ENCODE data around the gene FTO.

The FTO gene

DNA sequence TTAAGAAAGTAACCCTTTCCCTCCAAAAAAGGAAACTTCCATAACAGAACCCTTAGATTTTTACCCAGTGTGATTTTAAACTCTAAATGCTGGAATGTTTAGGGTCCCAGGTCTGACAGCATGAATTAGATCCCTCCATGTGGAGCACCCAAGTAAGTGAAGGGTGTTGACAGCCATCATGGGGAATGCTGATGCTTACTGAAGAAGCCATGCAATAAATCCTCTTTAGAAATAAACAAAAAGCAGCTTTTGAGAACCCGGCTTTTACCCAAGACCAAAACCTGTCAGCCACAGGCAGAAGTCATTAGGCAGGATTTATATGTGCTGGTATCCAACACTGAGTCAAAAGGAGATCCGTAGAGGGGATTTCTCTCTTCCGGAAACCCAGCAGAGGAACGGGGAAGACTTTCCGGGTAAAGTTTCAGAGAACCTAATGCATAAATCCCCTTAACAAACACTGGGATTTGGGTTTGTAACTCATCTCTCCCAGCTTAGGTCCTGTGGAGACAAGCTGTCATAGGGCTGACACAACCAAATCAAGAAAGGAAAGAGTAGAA is 295.1 kb downstream of the FTO start:
- TF ChIP-seq JUND (IDR thresholded peaks at IDR 0.05; ENCODE audit: low read depth), result no peak
- in situ Hi-C loops (cut with HindIII; ENCODE audit: low pct_unique_long_range_greater_than_20kb, low sequenced_read_pairs), result no loop called here
- DNase-seq (ENCODE audit: low read depth in 1 of 2, low spot score in 1 of 2), result no peak

DNA sequence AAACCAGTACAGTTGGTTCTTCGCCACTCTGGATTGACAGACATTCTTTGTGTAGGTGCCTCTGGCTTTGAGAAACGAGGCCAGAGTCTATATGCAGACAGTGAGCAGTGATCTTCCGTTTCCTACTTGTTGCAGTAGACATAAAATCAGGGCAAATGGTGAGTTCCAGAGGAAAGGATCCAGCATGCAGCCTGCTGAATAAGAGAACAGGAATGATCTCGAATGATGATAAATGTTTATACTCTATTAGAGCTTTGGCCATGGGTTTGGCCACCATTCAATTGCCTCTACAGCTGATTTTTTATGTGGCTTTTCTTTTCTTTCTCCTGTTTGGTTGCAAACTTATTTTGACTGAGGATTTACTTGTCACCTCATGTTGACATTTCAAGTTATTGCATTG is 295.9 kb downstream of the FTO start:
- peak in 1 of 2 experiments; percentile 28 for DNase-seq (ENCODE audit: low read depth in 1 of 2, low spot score in 1 of 2)
- in situ Hi-C loops (cut with HindIII; ENCODE audit: low pct_unique_long_range_greater_than_20kb, low sequenced_read_pairs), result no loop called here
- no peak for TF ChIP-seq JUND (IDR thresholded peaks at IDR 0.05; ENCODE audit: low read depth)

GRCh38 chr16:54000361-54000760 is 296.4 kb downstream of the FTO start:
- TF ChIP-seq JUND (IDR thresholded peaks at IDR 0.05; ENCODE audit: low read depth), result no peak
- no peak for DNase-seq (ENCODE audit: low read depth in 1 of 2, low spot score in 1 of 2)
- in situ Hi-C loops (cut with HindIII; ENCODE audit: low pct_unique_long_range_greater_than_20kb, low sequenced_read_pairs), result no loop called here

DNA sequence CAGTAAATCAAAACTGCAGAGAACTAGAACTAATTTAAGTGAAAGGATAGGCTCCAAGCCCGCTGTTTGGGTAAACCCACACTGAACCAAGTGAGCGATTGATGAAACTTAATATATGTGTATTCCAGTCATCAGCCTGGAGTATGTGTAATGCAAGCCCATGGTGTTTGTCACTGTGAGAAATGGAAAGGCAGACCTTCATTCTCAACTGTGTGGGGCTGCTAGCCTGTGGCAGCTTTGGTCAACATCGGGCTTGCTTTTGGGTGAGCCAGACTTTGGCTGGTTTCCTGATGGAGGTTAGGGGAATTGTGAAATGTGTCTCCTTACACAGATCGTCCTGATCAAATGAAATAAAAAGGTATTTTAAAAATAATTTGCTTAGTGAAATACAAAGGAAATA is 302.7 kb downstream of the FTO start:
- no peak for TF ChIP-seq JUND (IDR thresholded peaks at IDR 0.05; ENCODE audit: low read depth)
- no peak for DNase-seq (ENCODE audit: low read depth in 1 of 2, low spot score in 1 of 2)
- in situ Hi-C loops (cut with HindIII; ENCODE audit: low pct_unique_long_range_greater_than_20kb, low sequenced_read_pairs), result no loop called here

DNA sequence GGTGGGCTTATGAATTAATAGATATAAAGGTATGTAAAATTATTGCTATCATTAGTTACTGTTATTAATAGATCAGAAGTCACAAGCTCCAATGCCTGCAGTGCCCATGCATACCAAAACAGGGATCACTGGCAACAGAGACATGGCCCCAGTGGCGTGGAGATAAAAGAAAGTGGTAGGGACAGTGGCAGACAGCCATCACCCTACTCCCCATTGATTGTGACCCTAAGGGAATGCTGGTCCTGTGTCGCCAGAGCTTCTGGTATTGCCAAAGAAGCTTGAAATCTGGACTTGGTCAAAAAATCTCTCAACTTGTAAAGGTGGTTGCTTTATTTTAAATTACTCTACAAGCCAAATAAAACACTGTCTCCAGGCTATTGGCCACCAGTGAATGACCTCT is 303.5 kb downstream of the FTO start:
- DNase-seq (ENCODE audit: low read depth in 1 of 2, low spot score in 1 of 2), result peak in 1 of 2 experiments; percentile 33
- in situ Hi-C loops (cut with HindIII; ENCODE audit: low pct_unique_long_range_greater_than_20kb, low sequenced_read_pairs), result no loop called here
- TF ChIP-seq JUND (IDR thresholded peaks at IDR 0.05; ENCODE audit: low read depth), result no peak

GRCh38 chr16:54009464-54010176 is 305.7 kb downstream of the FTO start:
- no peak for DNase-seq (ENCODE audit: low read depth in 1 of 2, low spot score in 1 of 2)
- in situ Hi-C loops (cut with HindIII; ENCODE audit: low pct_unique_long_range_greater_than_20kb, low sequenced_read_pairs), result no loop called here
- no peak for TF ChIP-seq JUND (IDR thresholded peaks at IDR 0.05; ENCODE audit: low read depth)

DNA sequence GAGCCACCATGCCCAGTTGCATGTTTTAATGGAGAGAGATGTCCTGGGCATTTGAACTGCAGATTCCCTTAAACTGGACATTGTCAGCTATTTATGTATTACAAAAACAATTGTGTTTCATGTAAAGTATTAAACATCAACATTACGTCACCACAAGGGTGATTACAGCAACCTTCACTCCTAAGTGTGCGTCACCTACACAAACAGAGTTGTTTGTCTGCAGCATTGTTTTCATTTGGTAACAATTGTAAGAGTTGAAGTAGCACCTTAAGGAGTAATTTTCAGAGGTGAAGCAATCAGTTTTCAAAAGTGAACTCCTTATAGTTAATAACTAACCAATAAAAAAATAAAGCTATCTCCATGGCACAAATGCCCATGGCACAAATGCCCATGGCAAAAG is 311.2 kb downstream of the FTO start:
- no peak for TF ChIP-seq JUND (IDR thresholded peaks at IDR 0.05; ENCODE audit: low read depth)
- in situ Hi-C loops (cut with HindIII; ENCODE audit: low pct_unique_long_range_greater_than_20kb, low sequenced_read_pairs), result no loop called here
- no peak for DNase-seq (ENCODE audit: low read depth in 1 of 2, low spot score in 1 of 2)

DNA sequence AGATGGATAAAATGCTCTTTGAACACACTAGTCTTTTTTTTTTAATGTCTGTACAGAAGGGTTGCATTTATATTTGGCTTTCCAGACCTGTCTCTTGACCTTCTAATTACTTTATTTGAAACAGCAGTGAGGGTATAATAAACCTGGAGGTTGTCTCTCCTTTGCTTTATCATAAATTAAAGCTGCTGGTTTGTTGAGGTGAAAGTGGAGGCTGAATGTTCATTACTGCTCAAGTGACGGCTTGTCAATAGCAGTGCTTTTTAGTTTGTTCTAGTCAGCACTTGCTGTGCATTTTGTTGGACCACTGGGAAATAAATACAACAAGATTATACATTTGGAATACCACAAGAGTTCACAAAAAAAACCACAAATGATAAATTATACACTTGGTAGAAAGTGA is 318.4 kb downstream of the FTO start:
- in situ Hi-C loops (cut with HindIII; ENCODE audit: low pct_unique_long_range_greater_than_20kb, low sequenced_read_pairs), result no loop called here
- DNase-seq (ENCODE audit: low read depth in 1 of 2, low spot score in 1 of 2), result no peak

DNA sequence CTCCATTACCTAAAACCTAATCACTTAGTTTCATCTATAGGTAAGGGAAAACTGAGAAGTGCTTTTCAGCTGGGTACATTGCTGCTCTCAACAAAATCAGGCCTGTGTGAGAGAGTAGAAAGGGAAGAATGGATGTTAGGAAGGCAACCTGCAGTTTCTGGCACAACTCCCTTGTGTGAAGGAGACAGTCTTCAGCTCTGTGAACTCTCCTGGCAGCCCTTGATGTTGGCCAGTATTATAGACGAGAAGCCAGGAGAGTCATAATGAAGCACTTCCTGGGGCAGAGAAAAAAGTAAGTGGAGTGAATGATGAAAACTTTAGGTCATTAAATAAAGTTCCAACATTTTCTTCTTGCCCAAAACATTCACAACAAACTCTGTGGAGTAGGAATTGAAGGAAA is 322.5 kb downstream of the FTO start:
- DNase-seq (ENCODE audit: low read depth in 1 of 2, low spot score in 1 of 2), result no peak
- in situ Hi-C loops (cut with HindIII; ENCODE audit: low pct_unique_long_range_greater_than_20kb, low sequenced_read_pairs), result no loop called here
- no peak for TF ChIP-seq JUND (IDR thresholded peaks at IDR 0.05; ENCODE audit: low read depth)

More for the DNA sequence above, 318.4 kb downstream of the FTO start:
- TF ChIP-seq JUND (IDR thresholded peaks at IDR 0.05; ENCODE audit: low read depth), result no peak

DNA sequence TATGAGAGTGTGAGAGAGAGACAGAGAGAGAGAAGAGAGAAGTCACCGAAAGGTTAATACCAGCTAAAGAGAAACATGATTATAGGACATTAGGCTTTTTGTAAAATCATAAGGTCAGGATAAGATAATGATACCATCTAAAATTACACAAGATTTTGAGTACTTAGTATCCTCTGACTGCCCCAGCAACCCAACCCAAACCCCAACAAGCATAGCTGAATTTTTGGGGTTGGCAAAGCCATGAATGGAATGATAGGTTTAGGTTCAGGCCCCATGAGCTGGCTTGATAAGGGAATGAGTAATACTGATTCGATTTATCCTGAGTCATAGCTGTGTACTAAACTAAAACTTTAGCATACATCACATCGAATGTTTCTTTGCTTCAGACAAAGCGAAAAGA is 323.1 kb downstream of the FTO start:
- no peak for TF ChIP-seq JUND (IDR thresholded peaks at IDR 0.05; ENCODE audit: low read depth)
- no peak for DNase-seq (ENCODE audit: low read depth in 1 of 2, low spot score in 1 of 2)
- in situ Hi-C loops (cut with HindIII; ENCODE audit: low pct_unique_long_range_greater_than_20kb, low sequenced_read_pairs), result no loop called here

- no peak for TF ChIP-seq JUND (IDR thresholded peaks at IDR 0.05; ENCODE audit: low read depth)
- no peak for DNase-seq (ENCODE audit: low read depth in 1 of 2, low spot score in 1 of 2)
- in situ Hi-C loops (cut with HindIII; ENCODE audit: low pct_unique_long_range_greater_than_20kb, low sequenced_read_pairs), result no loop called here
These were observed 323.6 kb downstream of the FTO start for GRCh38 chr16:54027558-54027957.

DNA sequence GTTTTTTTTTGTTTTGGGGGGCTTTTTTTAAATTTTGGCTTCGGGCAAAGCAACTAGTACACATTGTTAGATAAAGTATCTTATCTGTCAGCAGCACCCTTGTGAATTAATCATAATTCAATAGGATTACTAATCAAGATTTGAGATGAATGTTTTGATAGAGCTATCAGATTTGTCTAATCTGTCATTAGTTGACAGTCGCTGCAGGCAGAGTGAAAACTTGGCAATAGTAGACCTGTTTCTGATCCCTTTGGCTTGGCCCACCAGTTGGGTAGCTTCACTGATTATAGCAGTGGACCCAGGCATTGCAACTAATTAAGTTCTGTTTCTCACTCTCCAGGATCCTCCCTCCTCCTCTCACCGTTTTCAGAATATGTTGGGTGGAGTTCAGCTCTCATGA is 324.0 kb downstream of the FTO start:
- no peak for DNase-seq (ENCODE audit: low read depth in 1 of 2, low spot score in 1 of 2)
- in situ Hi-C loops (cut with HindIII; ENCODE audit: low pct_unique_long_range_greater_than_20kb, low sequenced_read_pairs), result no loop called here
- no peak for TF ChIP-seq JUND (IDR thresholded peaks at IDR 0.05; ENCODE audit: low read depth)

DNA sequence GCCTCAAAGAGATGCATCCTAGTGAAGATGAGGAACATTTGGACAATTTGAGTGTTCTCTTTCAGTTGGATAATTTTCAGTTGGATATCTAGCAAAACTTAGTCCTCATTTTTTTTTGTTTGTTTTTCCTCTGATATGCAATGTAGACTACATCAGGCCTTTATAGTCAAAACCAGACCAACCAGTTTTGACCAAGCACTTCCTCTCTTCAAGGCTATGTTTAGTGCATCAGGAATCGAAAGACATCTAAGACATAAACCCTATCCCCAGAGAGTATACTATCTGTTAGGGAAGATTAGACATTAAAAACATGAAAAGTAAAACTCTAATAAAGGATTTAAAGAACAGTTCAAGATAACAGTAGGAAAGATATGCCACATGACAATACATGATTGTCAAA is 326.5 kb downstream of the FTO start:
- DNase-seq (ENCODE audit: low read depth in 1 of 2, low spot score in 1 of 2), result peak in 1 of 2 experiments; percentile 27
- no peak for TF ChIP-seq JUND (IDR thresholded peaks at IDR 0.05; ENCODE audit: low read depth)
- in situ Hi-C loops (cut with HindIII; ENCODE audit: low pct_unique_long_range_greater_than_20kb, low sequenced_read_pairs), result no loop called here

Measured in T47D (cell line).